Breast epithelium (tissue), 4 donors: ENCODE data around the gene GFOD1. TPM values are rescaled to one million over a fixed set of nuclear protein-coding genes. Genes with fewer than 3 reads are reported as not detected.
"Not testable (repeated sequence)": the region's sequence is repeated elsewhere in the genome, so short reads cannot be mapped to it uniquely, and the experiment has no call there.

Experiments used
- DNase-seq, 2 donors: peaks; one replicate each; pipeline ENCODE4 v3.0.0-alpha.2; 2019; ENCODE audit warnings: low spot score in 2 of 2
- H3K27ac ChIP-seq, 2 donors: fragments of 200-600 bp; sonication (generic) in 1 of 2; one replicate each; pipeline ENCODE4 v1.5.1; 2016 to 2019; ENCODE audit warnings: mild to moderate bottlenecking in 1 of 2
- H3K27me3 ChIP-seq, 2 donors: fragments of 200-600 bp; sonication (generic) in 1 of 2; one replicate each; pipeline versions ENCODE4 v1.5.1 to v1.6.0; 2017 to 2019; ENCODE audit warnings: control low read depth in 1 of 2, mild to moderate bottlenecking in 1 of 2
- H3K36me3 ChIP-seq: fragments of 200-600 bp; one replicate; pipeline ENCODE4 v1.5.1; 2019
- H3K4me1 ChIP-seq, 2 donors: fragments of 200-600 bp; sonication (generic); one replicate each; pipeline ENCODE4 v1.5.1; 2016 to 2019; ENCODE audit warnings: control low read depth in 1 of 2
- H3K4me3 ChIP-seq, 3 donors: fragments of 200-600 bp; sonication (generic); 1 replicate in 2 of 3; 2 replicates in 1 of 3; pipeline ENCODE4 v1.5.1; 2016 to 2019; ENCODE audit warnings: mild to moderate bottlenecking in 3 of 3, moderate library complexity in 2 of 3
- H3K9me3 ChIP-seq, 2 donors: fragments of 200-600 bp; sonication (generic) in 1 of 2; one replicate each; pipeline ENCODE4 v1.5.1; 2016 to 2019; ENCODE audit warnings: control low read depth in 1 of 2
- CTCF ChIP-seq, 3 donors: fragments of 450-650 bp; IDR thresholded peaks; one replicate each; pipeline ENCODE4 v1.5.1; 2016 to 2017; ENCODE audit warnings: antibody characterized with exemption in 3 of 3, mild to moderate bottlenecking in 3 of 3, moderate library complexity in 3 of 3
- POLR2A ChIP-seq: fragments of 450-650 bp; IDR thresholded peaks from one replicate; pipeline ENCODE4 v1.6.1; 2016; ENCODE audit warnings: antibody characterized with exemption, mild to moderate bottlenecking, moderate library complexity
- POLR2AphosphoS5 ChIP-seq, 3 donors: sonication (generic); formaldehyde crosslinking; IDR thresholded peaks; one replicate each; pipeline ENCODE4 v1.6.1; 2017; ENCODE audit warnings: antibody characterized with exemption in 3 of 3
- intact Hi-C: fragments of 100-400 bp; cut with DNase I; formaldehyde crosslinking; loops from one replicate; pipeline ENCODE4 v1.15.1; 2023; ENCODE audit warnings: low total_unique reads
- total RNA-seq, 3 donors: library from RNA; depleted of rRNA; stranded (reverse); fragments of >200 nt; gene quantifications; one replicate each; pipeline ENCODE4 v1.1.0, GENCODE V29; 2016

The GFOD1 gene
- total RNA-seq, 3 donors from 2014 or later = 11.6 to 33.3 (median 23.3) TPM

- no peak for DNase-seq
- intact Hi-C loops = no loop called here
- no peak overlapping the region for H3K4me3 ChIP-seq
- TF ChIP-seq CTCF (IDR thresholded peaks at IDR 0.05) = no peak
- no peak for TF ChIP-seq POLR2A
- TF ChIP-seq POLR2AphosphoS5 (IDR thresholded peaks at IDR 0.05) = no peak
- no peaks in the 10 kb centered on the region for H3K4me1 ChIP-seq
- H3K27me3 ChIP-seq = no peaks in the 10 kb centered on the region
- H3K9me3 ChIP-seq = no peaks in the 10 kb centered on the region
- H3K36me3 ChIP-seq = no peaks in the 10 kb centered on the region
- no peak overlapping the region for H3K27ac ChIP-seq
Observed at GRCh38 chr6:13517116-13517515, 29.7 kb upstream of the GFOD1 start.

- H3K27ac ChIP-seq = no peak overlapping the region
- no peak for TF ChIP-seq POLR2A
- no peak for TF ChIP-seq POLR2AphosphoS5 (IDR thresholded peaks at IDR 0.05)
- no peak for TF ChIP-seq CTCF (IDR thresholded peaks at IDR 0.05)
- H3K4me3 ChIP-seq = no peak overlapping the region
- H3K36me3 ChIP-seq = no peaks in the 10 kb centered on the region
- no peaks in the 10 kb centered on the region for H3K27me3 ChIP-seq
- intact Hi-C loops = no loop called here
- H3K9me3 ChIP-seq = no peaks in the 10 kb centered on the region
- DNase-seq = no peak
- H3K4me1 ChIP-seq = no peaks in the 10 kb centered on the region
Observed at GRCh38 chr6:13515912-13516311, 28.5 kb upstream of the GFOD1 start.

- Histone ChIP-seq H3K9me3 (no peaks in the 10 kb centered on the region), H3K27ac (no peak overlapping the region), H3K4me1 (peaks cover 0 to 7% of the 10 kb centered on the region in 2 donors), H3K36me3 (no peaks in the 10 kb centered on the region), H3K4me3 (no peak overlapping the region), H3K27me3 (no peaks in the 10 kb centered on the region)
- no peak for DNase-seq
- TF ChIP-seq POLR2A (no peak), POLR2AphosphoS5 (IDR thresholded peaks at IDR 0.05) (no peak), CTCF (IDR thresholded peaks at IDR 0.05) (no peak)
- intact Hi-C loops = no loop called here
Observed at GRCh38 chr6:13513626-13514502, 26.5 kb upstream of the GFOD1 start.

GRCh38 chr6:13512900-13513299 is 25.5 kb upstream of the GFOD1 start:
- peaks cover 0 to 8% of the 10 kb centered on the region in 2 donors for H3K4me1 ChIP-seq
- H3K27ac ChIP-seq = no peak overlapping the region
- H3K36me3 ChIP-seq = no peaks in the 10 kb centered on the region
- DNase-seq = no peak
- intact Hi-C loops = no loop called here
- H3K9me3 ChIP-seq = no peaks in the 10 kb centered on the region
- H3K4me3 ChIP-seq = no peak overlapping the region
- TF ChIP-seq POLR2A (no peak), POLR2AphosphoS5 (IDR thresholded peaks at IDR 0.05) (no peak), CTCF (IDR thresholded peaks at IDR 0.05) (no peak)
- no peaks in the 10 kb centered on the region for H3K27me3 ChIP-seq

GRCh38 chr6:13511913-13512717 is 24.7 kb upstream of the GFOD1 start:
- DNase-seq = no peak
- Histone ChIP-seq H3K9me3 (no peaks in the 10 kb centered on the region), H3K4me1 (peaks cover 0 to 8% of the 10 kb centered on the region in 2 donors), H3K27me3 (no peaks in the 10 kb centered on the region), H3K4me3 (no peak overlapping the region), H3K36me3 (no peaks in the 10 kb centered on the region), H3K27ac (peak overlapping the region in 1 of 2 donors; percentile 25)
- intact Hi-C loops = no loop called here
- no peak for TF ChIP-seq CTCF (IDR thresholded peaks at IDR 0.05)
- no peak for TF ChIP-seq POLR2AphosphoS5 (IDR thresholded peaks at IDR 0.05)
- no peak for TF ChIP-seq POLR2A

GRCh38 chr6:13511141-13511571 is 23.8 kb upstream of the GFOD1 start:
- peak overlapping the region in 1 of 2 donors; percentile 25 for H3K27ac ChIP-seq
- DNase-seq, H3K27me3 ChIP-seq, H3K4me3 ChIP-seq, H3K36me3 ChIP-seq, intact Hi-C loops, H3K4me1 ChIP-seq, H3K9me3 ChIP-seq: not testable (repeated sequence)

GRCh38 chr6:13510433-13510832 is 23.0 kb upstream of the GFOD1 start:
- H3K4me3 ChIP-seq, H3K27me3 ChIP-seq, H3K36me3 ChIP-seq, DNase-seq, intact Hi-C loops, H3K4me1 ChIP-seq, H3K9me3 ChIP-seq, H3K27ac ChIP-seq: not testable (repeated sequence)
